H1 (cell line): ENCODE data around the gene GPER1. TPM values are rescaled to one million over a fixed set of nuclear protein-coding genes. Genes with fewer than 3 reads are reported as not detected.

Source experiments
- CTCF ChIA-PET: fragments of 300-600 bp; sonication (Branson Sonifier 250); formaldehyde crosslinking; loops from one replicate; lab custom pipeline; 2021; ENCODE audit not compliant: partially characterized antibody; lab: Charles Lee
- POLR2A ChIA-PET: fragments of 300-600 bp; sonication (Branson Sonifier 250); formaldehyde crosslinking; loops from one replicate; lab custom pipeline; 2021; ENCODE audit warnings: inconsistent platforms; ENCODE audit not compliant: partially characterized antibody; lab: Charles Lee
- DNase-seq, 2 experiments: peaks; one replicate each; pipeline versions ENCODE4 v3.0.0 to v3.0.0-alpha.2; 2010 to 2022; ENCODE audit warnings: low spot score in 2 of 2, low read depth in 1 of 2, mixed read lengths in 1 of 2
- FAIRE-seq: peaks from 2 replicates; lab custom pipeline; 2011; peaks lifted over from hg19 to GRCh38; lab: Jason Lieb, UNC
- H2AFZ ChIP-seq: 2 replicates; pipeline ENCODE4 v1.8.1; 2012; ENCODE audit warnings: low read length, inconsistent platforms
- H2AK5ac ChIP-seq: 2 replicates; pipeline ENCODE4 v1.6.1; 2013; ENCODE audit warnings: low read depth, low read length
- H2BK120ac ChIP-seq: replicated peaks from 2 replicates; pipeline ENCODE3; 2013; ENCODE audit warnings: low read depth, low read length, inconsistent platforms
- H2BK12ac ChIP-seq: 2 replicates; pipeline ENCODE4 v1.6.1; 2013; ENCODE audit warnings: low read depth, low read length
- H2BK15ac ChIP-seq: 2 replicates; pipeline ENCODE4 v1.6.1; 2013; ENCODE audit warnings: low read length
- H2BK20ac ChIP-seq: 2 replicates; pipeline ENCODE4 v1.6.1; 2013; ENCODE audit warnings: low read length
- H2BK5ac ChIP-seq: 2 replicates; pipeline ENCODE4 v1.6.1; 2013; ENCODE audit warnings: low read depth, low read length
- H3K14ac ChIP-seq: 2 replicates; pipeline ENCODE4 v1.6.1; 2013; ENCODE audit warnings: inconsistent platforms; ENCODE audit not compliant: insufficient read length
- H3K18ac ChIP-seq: 2 replicates; pipeline ENCODE4 v1.6.1; 2013; ENCODE audit warnings: low read length; ENCODE audit errors: extremely low read depth
- H3K23ac ChIP-seq: 2 replicates; pipeline ENCODE4 v1.6.1; 2013; ENCODE audit warnings: inconsistent platforms; ENCODE audit not compliant: insufficient read length
- H3K23me2 ChIP-seq: 2 replicates; pipeline ENCODE4 v1.6.1; 2013; ENCODE audit warnings: low read depth, low read length
- H3K27ac ChIP-seq: 2 replicates; pipeline ENCODE4 v1.6.1; 2011; ENCODE audit warnings: low read depth, low read length, inconsistent platforms
- H3K27me3 ChIP-seq, 4 experiments: replicated peaks in 1 of 4; 1 replicate in 1 of 4; 2 replicates in 3 of 4; pipeline versions ENCODE4 v1.6.1 to v1.8.1; 2011 to 2013; ENCODE audit warnings: low read length in 3 of 4, mild to moderate bottlenecking in 3 of 4, inconsistent platforms in 2 of 4, mixed read lengths in 2 of 4, moderate library complexity in 1 of 4; ENCODE audit not compliant: control insufficient read depth in 3 of 4, insufficient read depth in 3 of 4; ENCODE audit errors: extremely low read depth in 1 of 4
- H3K36me3 ChIP-seq, 4 experiments: 2 replicates each; pipeline versions ENCODE4 v1.6.1 to v1.8.1; 2011 to 2013; ENCODE audit warnings: mild to moderate bottlenecking in 4 of 4, low read length in 3 of 4, moderate library complexity in 2 of 4, control low read depth in 1 of 4, inconsistent platforms in 1 of 4; ENCODE audit not compliant: insufficient read depth in 4 of 4, control insufficient read depth in 2 of 4
- H3K4ac ChIP-seq: replicated peaks from 2 replicates; pipeline ENCODE3; 2013; ENCODE audit warnings: low read length, low read depth, mixed read lengths, inconsistent platforms; ENCODE audit not compliant: insufficient read length
- H3K4me1 ChIP-seq, 4 experiments: replicated peaks in 1 of 4; 1 replicate in 1 of 4; 2 replicates in 3 of 4; pipeline versions ENCODE4 v1.6.1 to v1.8.1; 2011 to 2013; ENCODE audit warnings: low read length in 3 of 4, inconsistent platforms in 2 of 4, mixed read lengths in 1 of 4; ENCODE audit not compliant: insufficient read depth in 4 of 4, control insufficient read depth in 3 of 4
- H3K4me2 ChIP-seq, 2 experiments: 2 replicates each; pipeline versions ENCODE4 v1.6.1 to v1.8.1; 2011 to 2013; ENCODE audit warnings: low read depth in 2 of 2, low read length in 2 of 2, control low read depth in 1 of 2, inconsistent platforms in 1 of 2, mild to moderate bottlenecking in 1 of 2; ENCODE audit not compliant: insufficient read depth in 1 of 2
- H3K4me3 ChIP-seq, 4 experiments: fragments of 200-600, 300-600 bp in 1 of 4; sonication (generic), shearing (Covaris generic), sonication (Bioruptor Twin) in 1 of 4; 2 replicates each; pipeline versions ENCODE4 v1.5.1 to v1.8.1; 2011 to 2016; ENCODE audit warnings: low read length in 4 of 4, low read depth in 3 of 4, control low read depth in 2 of 4, inconsistent platforms in 2 of 4, mild to moderate bottlenecking in 2 of 4, mixed read lengths in 1 of 4, moderate library complexity in 1 of 4; ENCODE audit not compliant: insufficient read depth in 2 of 4; ENCODE audit errors: extremely low read depth in 1 of 4
- H3K56ac ChIP-seq: replicated peaks from 2 replicates; pipeline ENCODE3; 2013; ENCODE audit warnings: low read depth, mild to moderate bottlenecking, mixed read lengths, low read length, inconsistent platforms; ENCODE audit not compliant: insufficient read length
- H3K79me1 ChIP-seq: 2 replicates; pipeline ENCODE4 v1.6.1; 2013; ENCODE audit warnings: low read depth, low read length, control low read depth
- H3K79me2 ChIP-seq, 2 experiments: 2 replicates each; pipeline versions ENCODE4 v1.6.1 to v1.8.1; 2012 to 2013; ENCODE audit warnings: low read length in 2 of 2, mild to moderate bottlenecking in 2 of 2, inconsistent platforms in 1 of 2; ENCODE audit not compliant: insufficient read depth in 2 of 2, control insufficient read depth in 1 of 2
- H3K9ac ChIP-seq, 4 experiments: replicated peaks in 1 of 4; 1 replicate in 1 of 4; 2 replicates in 3 of 4; pipeline versions ENCODE4 v1.6.1 to v1.8.1; 2011 to 2013; ENCODE audit warnings: low read depth in 3 of 4, low read length in 3 of 4, control low read depth in 2 of 4, mild to moderate bottlenecking in 2 of 4, moderate library complexity in 2 of 4, inconsistent platforms in 1 of 4; ENCODE audit errors: extremely low read depth in 1 of 4
- H3K9me3 ChIP-seq, 2 experiments: 2 replicates each; pipeline versions ENCODE4 v1.6.1 to v1.8.1; 2012 to 2013; ENCODE audit warnings: mild to moderate bottlenecking in 2 of 2, moderate library complexity in 2 of 2, control low read depth in 1 of 2, inconsistent platforms in 1 of 2, low read depth in 1 of 2, low read length in 1 of 2, mixed read lengths in 1 of 2; ENCODE audit not compliant: insufficient read depth in 2 of 2
- H4K20me1 ChIP-seq, 2 experiments: replicated peaks in 1 of 2; 2 replicates each; pipeline versions ENCODE3 to v1.8.1; 2011 to 2013; ENCODE audit warnings: inconsistent platforms in 2 of 2, low read length in 2 of 2, mild to moderate bottlenecking in 1 of 2; ENCODE audit not compliant: insufficient read depth in 2 of 2, control insufficient read depth in 1 of 2
- H4K5ac ChIP-seq: 2 replicates; pipeline ENCODE4 v1.6.1; 2013; ENCODE audit warnings: low read length, low read depth, mixed read lengths, inconsistent platforms; ENCODE audit not compliant: insufficient read length
- H4K8ac ChIP-seq: 2 replicates; pipeline ENCODE4 v1.8.0; 2013; ENCODE audit warnings: mild to moderate bottlenecking, moderate library complexity, low read length, inconsistent platforms; ENCODE audit not compliant: insufficient read depth; ENCODE audit errors: extremely low read depth
- H4K91ac ChIP-seq: replicated peaks from 2 replicates; pipeline ENCODE3; 2013; ENCODE audit warnings: low read length, mixed read lengths, inconsistent platforms; ENCODE audit not compliant: insufficient read length
- ASH2L ChIP-seq: fragments of 200-600, 300-600 bp; sonication (generic); IDR thresholded peaks from one replicate; pipeline ENCODE4 v1.7.1; 2017; ENCODE audit warnings: low read length
- BACH1 ChIP-seq: IDR thresholded peaks from 2 replicates; pipeline ENCODE4 v1.6.1; 2012; ENCODE audit warnings: low read length, improper control_type of control experiment
- CEBPB ChIP-seq: IDR thresholded peaks from 2 replicates; pipeline ENCODE4 v1.6.1; 2012; ENCODE audit warnings: low read depth, low read length
- CREB1 ChIP-seq: IDR thresholded peaks from 2 replicates; pipeline ENCODE4 v1.6.1; 2012; ENCODE audit warnings: inconsistent platforms
- E2F6 ChIP-seq: IDR thresholded peaks from 2 replicates; pipeline ENCODE4 v1.6.1; 2012; ENCODE audit warnings: inconsistent platforms
- RAD21 ChIP-seq, 2 experiments: IDR thresholded peaks in 1 of 2; conservative IDR thresholded peaks in 1 of 2; 2 replicates each; pipeline ENCODE4 v1.6.1; 2011; ENCODE audit warnings: low read depth in 2 of 2, low read length in 2 of 2, improper control_type of control experiment in 1 of 2, inconsistent platforms in 1 of 2, mild to moderate bottlenecking in 1 of 2, moderate library complexity in 1 of 2
- RFX5 ChIP-seq: IDR thresholded peaks from 2 replicates; pipeline ENCODE4 v1.6.1; 2011; ENCODE audit warnings: low read depth, low read length, improper control_type of control experiment, borderline replicate concordance
- SAP30 ChIP-seq: fragments of 300-600 bp; sonication (generic); IDR thresholded peaks from 2 replicates; pipeline ENCODE4 v1.7.1; 2012; ENCODE audit warnings: low read length, moderate library complexity, mild to moderate bottlenecking, inconsistent platforms; ENCODE audit not compliant: insufficient read depth, insufficient replicate concordance
- WGBS, 2 experiments: shearing (Covaris generic) in 1 of 2; methylation state at CpG; one replicate each; pipeline versions ENCODE4 v1.1.6 to v1.1.7; 2013 to 2015; ENCODE audit warnings: low lambda C conversion rate in 2 of 2, mixed read lengths in 2 of 2, inconsistent platforms in 1 of 2, low coverage in 1 of 2, missing lambda C conversion rate in 1 of 2; ENCODE audit not compliant: insufficient replicate concordance in 2 of 2, insufficient coverage in 1 of 2, insufficient read length in 1 of 2; ENCODE audit errors: extremely low coverage in 1 of 2, missing lambda C conversion rate in 1 of 2; 5-methylcytosine and 5-hydroxymethylcytosine counted together
- polyA plus RNA-seq, 7 experiments: library from polyadenylated mRNA; depleted of rRNA in 3 of 7; stranded (reverse) in 5 of 7; unstranded in 2 of 7; fragments of >200 nt in 5 of 7; fragments of 200-250 nt in 2 of 7; gene quantifications; 1 replicate in 5 of 7; 2 replicates in 1 of 7; 4 replicates in 1 of 7; pipeline versions ENCODE4 v1.2.1 to v1.2.3, GENCODE V29; 2011 to 2013; ENCODE audit warnings: missing spikeins in 2 of 7, mixed read lengths in 2 of 7
- total RNA-seq: library from RNA; stranded (reverse); fragmentation: NEBNext Ultra II Directional; extraction: Animal tissue kit (Norgen Biotek cat#: 25700); gene quantifications from 2 replicates; pipeline ENCODE4 v1.2.1, GENCODE V29; 2021
- TF ChIP-seq, protein P1 (sequence below): IDR thresholded peaks from 2 replicates; pipeline ENCODE4 v1.6.1; 2011; ENCODE audit warnings: low read length, improper control_type of control experiment

GPER1 gene
- total and polyA plus RNA-seq, 2 of the 8 experiments (the other 6 are each of a cell fraction or from before 2014, with no cell fraction given), result 0.24 to 0.47 TPM

DNA sequence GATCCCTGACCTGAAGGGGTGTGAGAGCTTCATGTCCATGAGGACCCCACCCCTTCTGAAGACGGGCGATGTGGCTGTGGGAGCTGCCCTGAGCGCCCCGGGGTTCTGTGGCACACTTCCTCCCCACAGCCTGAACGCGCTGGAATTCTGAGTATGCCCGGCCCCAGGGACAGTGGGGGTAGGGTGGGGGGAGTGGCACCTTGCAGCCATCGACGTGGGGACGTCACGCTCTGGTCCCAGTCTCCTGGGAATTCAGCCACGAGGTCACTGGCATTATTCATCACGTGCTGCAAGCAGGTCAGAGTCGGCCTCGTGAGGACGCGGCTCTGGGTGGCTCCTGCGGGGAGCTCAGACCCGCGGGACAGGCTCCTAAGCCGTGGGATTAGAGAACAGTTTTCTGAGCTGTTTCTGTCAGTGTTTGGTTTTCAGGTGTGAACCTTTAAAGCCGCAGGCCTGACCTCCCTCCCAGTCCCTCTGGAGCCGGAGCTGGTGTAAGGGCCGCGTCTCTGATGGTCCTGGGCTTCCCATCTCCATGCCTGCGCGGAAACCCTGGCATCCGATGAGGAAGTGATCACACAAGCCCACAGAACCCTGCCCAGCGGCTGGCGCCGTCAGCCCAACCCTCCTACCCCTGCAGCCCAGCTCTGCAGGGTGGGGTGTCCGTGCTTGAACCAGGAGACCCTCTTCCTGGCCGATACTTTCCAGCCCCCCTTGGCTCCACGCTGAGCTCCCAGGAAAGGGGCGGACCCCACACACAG lies 27.4 kb upstream of the GPER1 start:
- H2BK12ac ChIP-seq, result peak overlapping the region; percentile 50; the same call in 1 of the 2 replicates
- peaks cover 14 to 16% of the 10 kb centered on the region in 2 experiments for H4K20me1 ChIP-seq
- FAIRE-seq (no peak), DNase-seq (no peak)
- ChIA-PET CTCF (interaction anchor here (0.5 to 8.1 kb wide), 12 partner anchors 10 to 151 kb away, joined by 3 to 76 read pairs (median 4); partner anchors contain the start of gene GPR146), POLR2A (interaction anchor here (0.5 to 2.0 kb wide), 9 partner anchors 9 to 107 kb away, joined by 3 to 6 read pairs (median 3); partner anchors contain the start of gene GPR146)
- no peak overlapping the region for H2BK20ac ChIP-seq
- H3K9ac ChIP-seq, result peak overlapping the region in 1 of 4 experiments; percentile 33; a peak in 2 of 7 replicates
- H2BK5ac ChIP-seq, result no peak overlapping the region
- H3K27ac ChIP-seq, result no peak overlapping the region
- no peak overlapping the region for H3K4ac ChIP-seq
- no peak overlapping the region for H4K91ac ChIP-seq
- H3K18ac ChIP-seq, result no peak overlapping the region
- no peaks in the 10 kb centered on the region for H3K27me3 ChIP-seq
- H3K79me1 ChIP-seq, result peaks cover 5% of the 10 kb centered on the region; the same call in 1 of the 2 replicates
- H4K8ac ChIP-seq, result peak overlapping the region; percentile 41; the same call in 1 of the 2 replicates
- H2AK5ac ChIP-seq, result no peak overlapping the region
- no peaks in the 10 kb centered on the region; the same call in 1 of the 2 replicates for H3K23me2 ChIP-seq
- peaks cover 0 to 11% (median 0%) of the 10 kb centered on the region in 4 experiments; a peak in 1 of 8 replicates for H3K36me3 ChIP-seq
- H3K4me2 ChIP-seq, result peak overlapping the region; percentile 62 to 89
- 64% methylated on average over 32 of the region's 35 CpGs; no CpG with 5 or more reads in 1 of the 2 experiments for WGBS, 2 experiments
- H3K4me3 ChIP-seq, result peak overlapping the region; percentile 15 to 55 (median 30); a peak in 6 of 8 replicates
- no peak overlapping the region for H2BK120ac ChIP-seq
- H3K14ac ChIP-seq, result no peak overlapping the region
- H3K79me2 ChIP-seq, result no peaks in the 10 kb centered on the region; a peak in 1 of 4 replicates
- no peaks in the 10 kb centered on the region for H3K9me3 ChIP-seq
- H3K23ac ChIP-seq, result no peak overlapping the region
- peaks cover 0 to 16% (median 11%) of the 10 kb centered on the region in 4 experiments; a peak in 6 of 7 replicates for H3K4me1 ChIP-seq
- H3K56ac ChIP-seq, result no peak overlapping the region
- no peak overlapping the region for H2AFZ ChIP-seq
- H4K5ac ChIP-seq, result no peak overlapping the region
- H2BK15ac ChIP-seq, result 0 out of 2 replicates have a peak overlapping the region, but pooled peaks have one; percentile 88
- TF ChIP-seq CREB1 (0 out of 2 replicates have a peak, but pooled peaks have one; percentile 21), ASH2L (no peak), RAD21 (IDR thresholded peaks at IDR 0.05 in 1 of 2, conservative IDR thresholded peaks at IDR 0.05 in 1 of 2; ENCODE audit: low read depth in 2 of 2, low read length in 2 of 2) (no peak), SAP30 (no peak), CEBPB (no peak), BACH1 (peak; percentile 32; the same call in 1 of the 2 replicates), E2F6 (peak; percentile 35; the same call in 1 of the 2 replicates), RFX5 (no peak)
- TF ChIP-seq, protein P1, sequence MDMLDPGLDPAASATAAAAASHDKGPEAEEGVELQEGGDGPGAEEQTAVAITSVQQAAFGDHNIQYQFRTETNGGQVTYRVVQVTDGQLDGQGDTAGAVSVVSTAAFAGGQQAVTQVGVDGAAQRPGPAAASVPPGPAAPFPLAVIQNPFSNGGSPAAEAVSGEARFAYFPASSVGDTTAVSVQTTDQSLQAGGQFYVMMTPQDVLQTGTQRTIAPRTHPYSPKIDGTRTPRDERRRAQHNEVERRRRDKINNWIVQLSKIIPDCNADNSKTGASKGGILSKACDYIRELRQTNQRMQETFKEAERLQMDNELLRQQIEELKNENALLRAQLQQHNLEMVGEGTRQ, result peak; percentile 48; the same call in 1 of the 2 replicates
